ENCODE data around the gene POLN.

POLN gene

DNA sequence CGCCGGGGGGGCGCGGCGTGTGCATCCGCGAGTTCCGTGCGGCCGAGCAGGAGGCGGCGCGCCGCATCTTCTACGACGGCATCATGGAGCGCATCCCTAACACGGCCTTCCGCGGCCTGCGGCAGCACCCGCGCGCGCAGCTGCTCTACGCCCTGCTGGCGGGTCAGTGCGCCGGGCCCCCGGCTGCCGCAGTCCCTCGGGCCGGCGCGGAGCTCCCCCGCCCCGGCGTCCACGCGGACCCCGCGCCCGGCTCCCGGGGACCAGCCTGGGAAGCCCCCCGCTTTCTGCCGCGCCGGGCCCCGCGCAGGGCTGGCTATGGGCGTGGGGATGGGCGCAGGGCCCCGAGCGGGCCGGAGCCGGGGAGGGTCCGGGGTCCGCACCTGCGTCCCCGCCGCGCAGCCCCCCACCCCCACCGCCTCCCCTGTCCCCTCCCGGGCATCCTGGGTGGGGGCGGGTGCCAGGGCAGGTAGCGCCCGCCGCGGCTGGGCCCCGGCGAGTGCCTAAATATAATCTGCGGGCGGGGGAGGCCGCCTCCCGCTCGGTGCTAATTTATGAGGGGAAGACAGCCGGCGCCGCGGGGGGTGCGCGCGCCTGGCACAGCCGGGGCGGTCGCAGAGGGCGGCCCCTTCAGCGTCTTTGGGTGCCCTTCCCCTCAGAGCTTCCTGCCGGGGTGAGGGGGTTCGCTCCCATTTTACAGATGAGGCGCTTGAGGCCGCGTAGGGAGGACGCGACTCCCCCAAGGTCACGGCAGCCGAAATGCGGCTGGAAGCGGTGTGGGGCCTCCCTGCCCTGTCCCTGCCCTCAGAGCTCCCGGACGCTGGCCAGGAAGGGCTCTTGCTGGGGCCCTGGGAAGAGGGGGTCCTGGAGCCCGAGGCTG, 182.0 kb downstream of the POLN start:
- no peak for TF ChIP-seq CTCF (IDR thresholded peaks at IDR 0.05; ENCODE audit: low read depth, low read length)
- Histone ChIP-seq H3K36me3 (peaks cover 30% of the 10 kb centered on the region), H3K27me3 (ENCODE audit: insufficient read depth, low read depth, severe bottlenecking) (no peaks in the 10 kb centered on the region), H3K4me3 (ENCODE audit: low read depth, low read length) (peak overlapping the region; percentile 21), H3K27ac (no peak overlapping the region; the same call in 1 of the 2 replicates), H3K9me3 (ENCODE audit: severe bottlenecking) (no peaks in the 10 kb centered on the region)
- DNase-seq, result no peak

GRCh38 chr4:2059046-2059725, 182.7 kb downstream of the POLN start, which contains the start of gene NAT8L:
NAT8L (plus strand) TSS chr4:2059327; CDS start chr4:2059512, 185 bp downstream.
- DNase-seq, result peak; percentile 82
- H3K27me3 ChIP-seq (ENCODE audit: insufficient read depth, low read depth, severe bottlenecking), result no peaks in the 10 kb centered on the region
- H3K4me3 ChIP-seq (ENCODE audit: low read depth, low read length), result peak within 1 kb of the TSS; percentile 70
- no peaks in the 10 kb centered on the region for H3K9me3 ChIP-seq (ENCODE audit: severe bottlenecking)
- peak within 1 kb of the TSS; percentile 88 for H3K27ac ChIP-seq
- TF ChIP-seq CTCF (IDR thresholded peaks at IDR 0.05; ENCODE audit: low read depth, low read length), result no peak
- H3K36me3 ChIP-seq, result peaks cover 23% of the 10 kb centered on the region

GRCh38 chr4:2058264-2059045, 183.5 kb downstream of the POLN start:
- TF ChIP-seq CTCF (IDR thresholded peaks at IDR 0.05; ENCODE audit: low read depth, low read length), result no peak
- Histone ChIP-seq H3K4me3 (ENCODE audit: low read depth, low read length) (peak overlapping the region; percentile 70), H3K9me3 (ENCODE audit: severe bottlenecking) (no peaks in the 10 kb centered on the region), H3K27ac (peak overlapping the region; percentile 88), H3K36me3 (peaks cover 18% of the 10 kb centered on the region), H3K27me3 (ENCODE audit: insufficient read depth, low read depth, severe bottlenecking) (no peaks in the 10 kb centered on the region)
- peak; percentile 67 for DNase-seq

DNA sequence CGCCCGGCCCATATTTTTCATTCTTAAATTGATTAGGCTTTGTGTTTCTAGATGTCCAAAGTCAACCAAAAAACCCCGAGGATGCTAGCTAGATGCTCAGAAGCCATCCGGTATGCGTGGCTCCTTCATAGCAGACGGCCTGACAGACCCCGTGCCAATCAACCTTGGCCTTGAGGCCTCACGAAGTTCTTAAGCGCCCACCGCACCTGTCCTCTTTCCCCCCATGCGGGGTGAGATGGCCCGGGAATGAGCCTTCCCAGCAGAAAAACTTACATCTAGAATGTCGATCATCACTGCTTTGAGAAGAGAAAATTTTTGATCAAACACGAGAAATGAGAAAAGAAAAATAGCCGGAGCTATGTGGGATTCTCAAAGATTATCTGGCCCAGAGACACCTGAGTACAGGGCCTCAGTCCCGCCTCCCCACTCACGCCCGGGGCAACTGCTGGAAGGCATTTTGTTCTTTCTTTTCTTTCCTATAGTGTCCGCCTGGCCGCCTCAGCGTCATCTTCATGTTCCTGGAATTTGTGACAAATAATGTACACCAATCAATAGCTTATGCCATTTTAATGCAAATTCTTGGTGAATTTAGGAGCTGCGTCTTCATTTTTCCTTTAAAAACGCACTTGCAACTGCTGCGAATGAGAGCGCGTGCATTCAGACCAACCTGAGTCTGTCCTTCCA, 184.4 kb downstream of the POLN start:
- DNase-seq, result no peak
- Histone ChIP-seq H3K4me3 (ENCODE audit: low read depth, low read length) (no peak overlapping the region), H3K36me3 (peaks cover 10% of the 10 kb centered on the region), H3K9me3 (ENCODE audit: severe bottlenecking) (no peaks in the 10 kb centered on the region), H3K27ac (no peak overlapping the region), H3K27me3 (ENCODE audit: insufficient read depth, low read depth, severe bottlenecking) (no peaks in the 10 kb centered on the region)
- TF ChIP-seq CTCF (IDR thresholded peaks at IDR 0.05; ENCODE audit: low read depth, low read length), result no peak

- no peak for TF ChIP-seq CTCF (IDR thresholded peaks at IDR 0.05; ENCODE audit: low read depth, low read length)
- no peak for DNase-seq
- H3K4me3 ChIP-seq (ENCODE audit: low read depth, low read length), result no peak overlapping the region
- H3K9me3 ChIP-seq (ENCODE audit: severe bottlenecking), result no peaks in the 10 kb centered on the region
- no peaks in the 10 kb centered on the region for H3K27me3 ChIP-seq (ENCODE audit: insufficient read depth, low read depth, severe bottlenecking)
- no peaks in the 10 kb centered on the region for H3K36me3 ChIP-seq
- no peak overlapping the region for H3K27ac ChIP-seq
These were observed 187.7 kb downstream of the POLN start for GRCh38 chr4:2054217-2054616.
